Tibial artery (tissue), 4 donors: ENCODE data around the gene RAPGEF3.
A peak's percentile ranks its signal among the peaks of the same experiment; 100 is the strongest.

ENCODE experiments used
- DNase-seq, 2 donors: peaks; one replicate each; pipeline ENCODE4 v3.0.0-alpha.2; 2019
- H3K27ac ChIP-seq, 2 donors: fragments of 200-600 bp; sonication (generic) in 1 of 2; 1 replicate in 1 of 2; 2 replicates in 1 of 2; pipeline ENCODE4 v1.5.1; 2018 to 2019; ENCODE audit warnings: mild to moderate bottlenecking in 1 of 2
- H3K27me3 ChIP-seq, 2 donors: fragments of 200-600 bp; sonication (generic) in 1 of 2; one replicate each; pipeline versions ENCODE4 v1.5.1 to v1.6.0; 2016 to 2019
- H3K36me3 ChIP-seq, 3 donors: fragments of 200-600 bp; sonication (generic) in 2 of 3; one replicate each; pipeline ENCODE4 v1.5.1; 2016 to 2019; ENCODE audit warnings: mild to moderate bottlenecking in 2 of 3
- H3K4me1 ChIP-seq, 4 donors: fragments of 200-600 bp; sonication (generic) in 2 of 4; 1 replicate in 3 of 4; 2 replicates in 1 of 4; pipeline ENCODE4 v1.5.1; 2016 to 2019
- H3K4me3 ChIP-seq, 2 donors: fragments of 200-600 bp; sonication (generic) in 1 of 2; 1 replicate in 1 of 2; 2 replicates in 1 of 2; pipeline ENCODE4 v1.5.1; 2018 to 2019; ENCODE audit warnings: mild to moderate bottlenecking in 2 of 2
- H3K9me3 ChIP-seq, 3 donors: fragments of 200-600 bp; sonication (generic) in 1 of 3; one replicate each; pipeline ENCODE4 v1.5.1; 2016 to 2019
- CTCF ChIP-seq, 2 experiments: fragments of 200-600 bp in 1 of 2; fragments of 450-650 bp in 1 of 2; IDR thresholded peaks; one replicate each; pipeline ENCODE4 v1.5.1; 2017 to 2019; ENCODE audit warnings: antibody characterized with exemption in 2 of 2, mild to moderate bottlenecking in 1 of 2, moderate library complexity in 1 of 2
- intact Hi-C: fragments of 100-400 bp; cut with DNase I; formaldehyde crosslinking; loops from one replicate; pipeline ENCODE4 v1.15.0; 2023; ENCODE audit warnings: low total_unique reads

The RAPGEF3 gene

GRCh38 chr12:47714826-47715386, 43.8 kb downstream of the RAPGEF3 start:
- H3K4me3 ChIP-seq = no peak overlapping the region
- H3K4me1 ChIP-seq = peaks cover 5 to 39% (median 33%) of the 10 kb centered on the region in 4 donors
- no peaks in the 10 kb centered on the region for H3K27me3 ChIP-seq
- H3K36me3 ChIP-seq = no peaks in the 10 kb centered on the region
- TF ChIP-seq CTCF (IDR thresholded peaks at IDR 0.05) = no peak
- H3K9me3 ChIP-seq = no peaks in the 10 kb centered on the region
- H3K27ac ChIP-seq = peak overlapping the region in 1 of 2 donors; percentile 93
- DNase-seq = no peak
- intact Hi-C loops = loop anchor here (5.0 kb wide), 3 partner anchors 37 to 122 kb away; partner anchors contain the start of gene SLC48A1

GRCh38 chr12:47712171-47712570, 46.5 kb downstream of the RAPGEF3 start:
- Histone ChIP-seq H3K4me1 (peaks cover 0 to 23% (median 18%) of the 10 kb centered on the region in 4 donors), H3K27ac (no peak overlapping the region), H3K9me3 (no peaks in the 10 kb centered on the region), H3K4me3 (no peak overlapping the region), H3K27me3 (no peaks in the 10 kb centered on the region), H3K36me3 (no peaks in the 10 kb centered on the region)
- no peak for DNase-seq
- intact Hi-C loops = no loop called here
- TF ChIP-seq CTCF (IDR thresholded peaks at IDR 0.05) = no peak

GRCh38 chr12:47711448-47711847, 47.2 kb downstream of the RAPGEF3 start:
- intact Hi-C loops = no loop called here
- no peak for DNase-seq
- Histone ChIP-seq H3K4me3 (no peak overlapping the region), H3K9me3 (no peaks in the 10 kb centered on the region), H3K36me3 (no peaks in the 10 kb centered on the region), H3K27me3 (no peaks in the 10 kb centered on the region), H3K27ac (no peak overlapping the region), H3K4me1 (peaks cover 0 to 22% (median 14%) of the 10 kb centered on the region in 4 donors)
- TF ChIP-seq CTCF (IDR thresholded peaks at IDR 0.05) = no peak

- Histone ChIP-seq H3K9me3 (no peaks in the 10 kb centered on the region), H3K4me1 (peaks cover 0 to 10% (median 2%) of the 10 kb centered on the region in 4 donors), H3K27ac (no peak overlapping the region), H3K4me3 (no peak overlapping the region), H3K27me3 (no peaks in the 10 kb centered on the region), H3K36me3 (no peaks in the 10 kb centered on the region)
- no peak for TF ChIP-seq CTCF (IDR thresholded peaks at IDR 0.05)
- no peak for DNase-seq
- intact Hi-C loops = no loop called here
Observed at GRCh38 chr12:47710278-47710677, 48.4 kb downstream of the RAPGEF3 start.

- intact Hi-C loops = no loop called here
Observed at GRCh38 chr12:47709671-47710070, 49.0 kb downstream of the RAPGEF3 start.

More at GRCh38 chr12:47709671-47710070, 49.0 kb downstream of the RAPGEF3 start:
- no peak for TF ChIP-seq CTCF (IDR thresholded peaks at IDR 0.05)
- Histone ChIP-seq H3K9me3 (no peaks in the 10 kb centered on the region), H3K27ac (no peak overlapping the region), H3K4me1 (peaks cover 0 to 11% (median 3%) of the 10 kb centered on the region in 4 donors), H3K27me3 (no peaks in the 10 kb centered on the region), H3K4me3 (no peak overlapping the region), H3K36me3 (no peaks in the 10 kb centered on the region)
- DNase-seq = no peak
